Prostate gland (tissue), 2 donors: ENCODE data around the gene MXI1. TPM values are rescaled to one million over a fixed set of nuclear protein-coding genes. Genes with fewer than 3 reads are reported as not detected.
A peak's percentile ranks its signal among the peaks of the same experiment; 100 is the strongest.

Source experiments
- DNase-seq: peaks from one replicate; pipeline ENCODE4 v3.0.0-alpha.2; 2019; ENCODE audit warnings: low spot score
- H3K27ac ChIP-seq, 2 donors: fragments of 200-600 bp; sonication (generic); 2 replicates each; pipeline ENCODE4 v1.5.1; 2017 to 2019
- H3K27me3 ChIP-seq: fragments of 200-600 bp; sonication (generic); replicated peaks from 2 replicates; pipeline ENCODE4 v1.5.1; 2019; ENCODE audit not compliant: insufficient read depth
- H3K36me3 ChIP-seq, 2 donors: fragments of 200-600 bp; sonication (generic); 1 replicate in 1 of 2; 2 replicates in 1 of 2; pipeline versions ENCODE4 v1.5.1 to v1.8.1; 2017 to 2019
- H3K4me1 ChIP-seq: fragments of 200-600 bp; sonication (generic); replicated peaks from 2 replicates; pipeline ENCODE4 v1.5.1; 2019
- H3K4me3 ChIP-seq, 2 donors: fragments of 200-600 bp; sonication (generic); 2 replicates each; pipeline ENCODE4 v1.5.1; 2017 to 2019
- H3K9me3 ChIP-seq: fragments of 200-600 bp; sonication (generic); 2 replicates; pipeline ENCODE4 v1.5.1; 2017
- CTCF ChIP-seq, 4 experiments: fragments of 200-600 bp in 2 of 4; fragments of 450-650 bp in 2 of 4; sonication (generic) in 2 of 4; IDR thresholded peaks; 1 replicate in 3 of 4; 2 replicates in 1 of 4; pipeline ENCODE4 v1.5.1; 2016 to 2019; ENCODE audit warnings: antibody characterized with exemption in 4 of 4, mild to moderate bottlenecking in 2 of 4, moderate library complexity in 2 of 4
- POLR2A ChIP-seq: fragments of 450-650 bp; IDR thresholded peaks from one replicate; pipeline ENCODE4 v1.6.1; 2016; ENCODE audit warnings: antibody characterized with exemption, mild to moderate bottlenecking
- POLR2AphosphoS5 ChIP-seq: sonication (generic); formaldehyde crosslinking; IDR thresholded peaks from one replicate; pipeline ENCODE4 v1.6.1; 2017; ENCODE audit warnings: antibody characterized with exemption
- WGBS: methylation state at CpG from one replicate; pipeline ENCODE4 v1.1.5; 2018; 5-methylcytosine and 5-hydroxymethylcytosine counted together
- intact Hi-C: fragments of 100-400 bp; cut with DNase I; formaldehyde crosslinking; loops from one replicate; pipeline ENCODE4 v1.14.2; 2022
- total RNA-seq, 2 donors: library from RNA; depleted of rRNA; stranded (reverse); fragments of >200 nt; gene quantifications; one replicate each; pipeline ENCODE4 v1.1.0, GENCODE V29; 2016

The MXI1 gene
- total RNA-seq, 2 donors from 2014 or later: 36.3 to 83.3 TPM

DNA sequence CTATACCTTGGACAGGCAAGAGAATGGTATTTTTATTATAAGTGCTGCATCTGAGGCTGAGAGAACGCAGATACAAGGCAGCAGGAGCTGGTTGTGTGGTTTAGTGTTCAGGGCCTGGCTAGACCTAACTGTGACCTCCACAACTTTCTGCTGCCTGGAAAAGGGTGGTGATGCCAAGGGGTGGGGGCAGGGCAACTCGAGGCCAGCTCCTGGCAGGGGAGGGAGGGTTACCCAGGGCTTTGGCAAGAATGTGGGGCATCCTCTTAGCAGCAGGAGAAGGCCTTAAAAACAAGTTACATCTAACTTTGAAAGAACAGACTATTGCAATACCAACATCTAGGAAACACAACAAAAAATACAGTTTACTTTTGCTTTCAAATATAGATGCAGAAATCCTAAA is 13.0 kb downstream of the MXI1 start:
- Histone ChIP-seq H3K4me3 (no peak overlapping the region), H3K36me3 (no peaks in the 10 kb centered on the region), H3K9me3 (no peaks in the 10 kb centered on the region), H3K4me1 (no peaks in the 10 kb centered on the region), H3K27me3 (no peaks in the 10 kb centered on the region), H3K27ac (no peak overlapping the region)
- TF ChIP-seq POLR2AphosphoS5: no peak
- no peak for TF ChIP-seq POLR2A
- no peak for TF ChIP-seq CTCF (IDR thresholded peaks at IDR 0.05)
- 59% methylated on average over 2 of the region's 2 CpGs for WGBS
- no peak for DNase-seq
- intact Hi-C loops: loop anchor here (5.0 kb wide), 1 partner anchor 83 kb away; no protein-coding TSS in a partner anchor

DNA sequence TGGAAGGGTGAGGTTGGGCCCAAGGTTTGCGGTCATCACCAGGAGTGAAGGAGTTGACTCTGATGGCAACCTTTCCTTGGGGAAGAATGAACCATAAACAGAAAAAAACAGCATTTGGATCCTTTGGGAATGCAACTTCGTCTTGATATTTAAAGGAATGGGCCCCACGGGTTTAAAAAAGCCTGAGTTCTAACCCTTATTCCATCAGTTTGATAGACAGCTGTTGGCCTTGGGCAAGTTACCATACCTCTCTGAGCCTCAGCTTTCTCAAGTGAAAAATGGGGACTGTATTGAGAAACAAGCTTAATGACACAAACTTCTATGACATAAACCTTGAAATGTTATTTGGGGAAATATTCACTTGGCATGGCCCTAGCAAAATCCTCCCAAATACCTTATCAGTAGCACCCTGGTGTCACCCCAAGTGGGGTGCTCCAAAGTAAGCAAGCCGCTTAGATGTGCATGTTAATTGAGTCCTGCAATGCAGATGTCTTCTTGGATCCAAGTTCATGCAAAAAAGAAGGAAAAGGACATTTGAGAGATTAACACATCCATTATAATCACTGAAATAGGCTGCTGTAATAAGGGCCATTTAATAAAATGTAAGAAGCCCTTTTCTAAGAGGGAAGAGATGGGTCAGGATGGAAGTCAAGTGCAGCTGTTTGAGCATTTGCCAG is 13.8 kb downstream of the MXI1 start:
- no peak for DNase-seq
- Histone ChIP-seq H3K9me3 (no peaks in the 10 kb centered on the region), H3K4me1 (no peaks in the 10 kb centered on the region), H3K36me3 (no peaks in the 10 kb centered on the region), H3K27ac (peak overlapping the region; percentile 33 to 51), H3K4me3 (peak overlapping the region in 1 of 2 donors; percentile 16), H3K27me3 (no peaks in the 10 kb centered on the region)
- WGBS: 83% methylated on average over 4 of the region's 4 CpGs
- TF ChIP-seq CTCF (IDR thresholded peaks at IDR 0.05): no peak
- TF ChIP-seq POLR2AphosphoS5: no peak
- TF ChIP-seq POLR2A: no peak
- intact Hi-C loops: loop anchor here (5.0 kb wide), 1 partner anchor 84 kb away; no protein-coding TSS in a partner anchor

DNA sequence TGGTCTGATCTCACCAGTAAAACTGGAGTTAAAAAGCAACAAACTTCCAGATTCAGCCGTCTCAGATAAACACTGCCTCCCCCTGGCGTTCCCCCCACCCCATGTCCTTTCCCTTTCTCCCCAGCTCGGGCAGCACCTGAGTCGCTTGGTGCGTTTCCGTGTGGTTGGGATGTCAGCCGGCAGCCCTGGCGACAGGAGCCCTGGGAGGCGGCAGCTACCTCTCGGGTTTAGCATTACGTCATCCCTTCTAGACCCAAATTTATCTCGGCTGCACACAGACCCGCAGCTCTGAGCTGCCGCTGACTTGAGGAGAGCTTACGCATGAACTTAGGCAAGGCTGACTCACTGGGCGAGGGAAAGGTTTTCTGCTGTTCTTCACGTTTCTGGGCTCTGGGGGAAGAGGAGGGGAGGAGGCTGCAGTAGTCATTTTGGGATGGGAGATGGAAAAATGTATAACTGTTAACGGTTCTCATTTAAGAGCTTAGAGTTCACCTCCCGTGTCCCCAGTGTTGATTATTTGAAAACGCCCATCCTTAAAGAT is 14.4 kb downstream of the MXI1 start:
- Histone ChIP-seq H3K9me3 (no peaks in the 10 kb centered on the region), H3K4me3 (peak overlapping the region in 1 of 2 donors; percentile 16), H3K36me3 (no peaks in the 10 kb centered on the region), H3K4me1 (no peaks in the 10 kb centered on the region), H3K27me3 (no peaks in the 10 kb centered on the region), H3K27ac (peak overlapping the region; percentile 33 to 51)
- intact Hi-C loops: loop anchor here (5.0 kb wide), 1 partner anchor 84 kb away; no protein-coding TSS in a partner anchor
- WGBS: 3% methylated on average over 20 of the region's 20 CpGs
- DNase-seq: peak; percentile 44
- TF ChIP-seq CTCF (IDR thresholded peaks at IDR 0.05) (peak in 2 of 4 experiments; percentile 22 to 41), POLR2A (peak; percentile 45), POLR2AphosphoS5 (peak; percentile 66)

DNA sequence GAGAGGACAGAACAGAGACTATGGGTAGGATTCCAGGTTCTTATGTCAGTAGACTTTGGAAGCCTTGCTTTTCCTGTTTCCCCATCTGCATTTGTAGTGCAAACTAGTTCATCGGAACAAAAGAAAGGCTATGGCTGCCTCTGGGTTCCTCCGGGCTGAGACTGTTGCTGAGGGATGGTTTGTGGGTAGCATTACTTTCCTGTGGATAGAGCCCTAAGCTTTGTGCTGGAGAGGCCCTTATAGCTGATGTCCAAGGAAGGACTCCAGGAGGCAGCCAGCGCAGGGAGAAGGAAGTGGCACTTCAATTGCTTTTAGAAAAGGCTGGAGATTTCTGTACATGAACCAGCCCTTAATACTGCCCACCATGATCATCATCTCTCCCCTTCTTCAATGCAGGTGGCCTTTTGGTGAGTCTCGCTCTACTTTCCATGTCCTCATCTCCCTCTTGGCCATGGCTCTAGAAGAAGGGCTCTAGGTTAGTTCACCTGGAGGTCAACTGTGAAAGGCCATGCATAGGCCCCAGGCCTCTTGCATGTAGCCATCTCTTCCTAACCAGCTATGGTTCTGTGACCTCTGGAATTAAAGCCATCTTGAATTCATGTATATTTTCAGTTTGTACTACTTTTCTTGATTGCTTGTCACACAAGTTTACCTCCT is 15.4 kb downstream of the MXI1 start:
- Histone ChIP-seq H3K36me3 (no peaks in the 10 kb centered on the region), H3K27me3 (no peaks in the 10 kb centered on the region), H3K4me3 (no peak overlapping the region), H3K9me3 (no peaks in the 10 kb centered on the region), H3K4me1 (no peaks in the 10 kb centered on the region), H3K27ac (peak overlapping the region in 1 of 2 donors; percentile 33)
- 85% methylated on average over 4 of the region's 4 CpGs for WGBS
- no peak for TF ChIP-seq POLR2AphosphoS5
- TF ChIP-seq POLR2A: no peak
- no peak for TF ChIP-seq CTCF (IDR thresholded peaks at IDR 0.05)
- intact Hi-C loops: loop anchor here (5.0 kb wide), 1 partner anchor 85 kb away; no protein-coding TSS in a partner anchor
- DNase-seq: no peak
